GM19023 (cell line): ENCODE measurements around the gene OMA1.
"Not testable (repeated sequence)": the region's sequence is repeated elsewhere in the genome, so short reads cannot be mapped to it uniquely, and the experiment has no call there.

Experiments
- ATAC-seq: cut with Tn5 transposase; IDR thresholded peaks from one replicate; pipeline ENCODE4 v1.9.1; 2021; ENCODE audit warnings: mild to moderate bottlenecking, moderate library complexity; ENCODE audit not compliant: unreplicated experiment

The OMA1 gene

DNA sequence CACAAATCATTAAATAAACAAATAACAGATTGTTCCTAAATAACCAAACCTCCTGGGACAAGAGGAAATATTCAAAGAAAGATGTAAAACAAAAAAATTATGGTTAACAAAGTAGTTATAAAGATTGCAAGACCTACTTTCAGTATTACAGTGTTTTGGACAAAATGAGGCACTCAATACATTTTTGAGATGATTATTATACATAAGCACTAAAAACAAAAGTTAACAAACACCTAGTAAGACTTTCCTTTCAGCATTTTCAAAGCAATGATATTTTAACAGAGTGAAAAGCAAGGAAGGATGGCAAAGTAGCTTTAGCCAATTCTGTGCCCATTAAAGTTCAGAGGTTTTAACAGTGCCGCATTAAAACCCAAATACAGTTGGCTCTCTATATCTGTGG lies 17.2 kb downstream of the OMA1 start:
- no peak for ATAC-seq

DNA sequence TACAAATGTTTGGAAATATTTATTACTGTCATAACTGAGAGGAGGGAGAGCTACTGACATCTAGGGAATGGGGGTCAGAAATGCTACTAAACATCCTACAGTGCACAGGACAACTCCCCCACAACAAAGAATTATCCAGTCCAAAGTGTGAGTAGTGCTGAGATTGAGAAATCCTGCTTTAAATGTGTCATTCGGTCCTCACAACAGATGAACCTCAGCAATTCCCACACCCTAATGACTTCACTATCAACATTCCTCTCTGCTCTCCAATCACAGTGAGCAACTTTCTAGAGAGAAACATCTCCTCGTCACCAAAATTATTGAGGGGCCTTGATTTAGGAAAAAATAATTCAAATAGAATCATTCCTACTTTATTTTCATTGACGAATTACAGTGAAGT lies 18.0 kb downstream of the OMA1 start:
- ATAC-seq: no peak

DNA sequence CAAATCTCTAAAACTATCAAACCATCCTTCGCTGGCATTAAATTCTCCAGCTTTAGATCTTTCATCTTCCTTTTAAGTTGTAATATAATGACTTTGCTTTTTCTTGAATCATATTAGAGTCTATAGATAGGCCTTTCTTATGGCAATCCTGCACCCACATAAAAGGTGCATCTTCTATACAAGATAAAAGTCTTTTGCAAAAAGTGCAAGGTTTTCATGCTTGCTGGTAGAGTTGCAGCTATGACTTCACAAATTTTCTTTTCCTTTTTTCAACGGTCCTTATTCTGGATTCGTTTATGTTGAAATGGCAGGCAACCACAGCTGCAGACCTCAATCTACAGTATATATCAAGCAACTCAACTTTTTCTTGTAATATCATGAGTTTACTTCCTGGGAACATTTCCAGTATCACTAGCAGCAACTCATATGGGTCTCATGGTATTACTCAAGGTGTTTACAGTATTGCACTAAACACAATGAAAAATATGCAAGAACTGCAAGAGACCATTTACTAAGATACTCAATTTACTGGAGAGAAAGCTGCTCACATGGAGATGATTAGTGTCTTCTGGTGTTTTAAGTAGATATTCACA lies 22.1 kb downstream of the OMA1 start:
- no peak for ATAC-seq

DNA sequence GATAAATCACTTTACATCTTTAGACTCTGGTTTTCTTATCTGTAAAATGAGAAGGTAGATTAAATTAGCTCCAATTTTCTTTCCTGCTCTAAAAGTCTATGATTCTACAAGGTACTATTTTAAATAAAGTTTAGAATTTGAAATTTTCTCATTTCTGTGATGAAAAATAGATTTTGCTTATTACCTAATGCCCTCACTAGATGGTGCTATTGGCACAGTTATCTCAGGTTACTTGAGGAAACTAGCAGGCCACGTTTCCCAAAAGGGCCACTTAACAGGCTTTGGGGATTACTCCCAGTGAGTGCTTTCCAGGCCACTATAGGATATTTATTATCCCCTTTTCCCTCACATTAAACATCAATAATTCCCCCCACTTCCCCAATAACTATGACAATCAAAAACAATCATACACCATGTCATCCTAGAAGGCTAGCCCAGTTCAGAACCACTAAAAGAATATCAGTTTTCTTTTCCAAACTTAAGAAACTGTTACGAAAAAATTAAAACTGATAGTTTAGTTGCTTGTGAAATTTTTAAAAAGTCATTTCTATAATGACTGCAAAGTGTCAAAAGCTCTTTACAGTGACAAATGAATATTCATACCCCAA lies 30.6 kb downstream of the OMA1 start:
- ATAC-seq: no peak

DNA sequence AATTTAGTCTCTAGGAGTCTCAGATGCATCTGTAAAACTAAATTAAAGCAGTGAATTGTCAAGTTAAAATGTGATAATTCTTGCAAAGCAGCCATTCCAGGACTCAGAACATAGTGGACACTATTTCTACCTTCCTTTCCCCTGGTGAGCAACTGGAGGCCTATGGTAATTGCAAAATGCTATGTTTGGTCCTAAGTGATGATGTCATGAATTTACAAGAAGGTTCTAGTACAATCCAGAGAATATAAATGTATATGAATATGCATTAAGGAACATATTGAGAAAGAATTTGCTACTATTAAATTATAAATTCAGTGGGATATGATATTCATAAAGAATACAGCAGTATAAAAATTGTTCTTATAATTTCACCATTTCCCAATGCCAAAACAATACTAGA lies 32.6 kb downstream of the OMA1 start:
- ATAC-seq: no peak

DNA sequence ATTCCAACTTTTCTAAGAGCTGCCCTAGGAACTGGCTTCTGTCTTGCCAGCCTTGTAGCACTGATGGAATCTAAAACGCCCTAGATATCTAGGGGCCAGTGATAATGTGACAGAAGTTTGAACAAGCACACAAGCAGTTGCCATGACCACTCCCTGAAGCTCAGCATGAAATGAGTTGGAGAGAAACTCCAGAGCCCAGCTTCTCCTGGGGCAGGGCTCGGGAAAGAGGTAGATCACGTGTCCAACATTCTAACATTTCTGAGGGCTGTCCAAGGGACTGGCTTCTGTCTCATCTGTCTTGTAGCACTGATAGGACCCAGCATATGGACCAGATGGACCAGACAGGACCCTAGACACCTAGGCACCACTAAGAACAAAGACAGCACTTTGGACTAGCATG lies 37.9 kb downstream of the OMA1 start:
- ATAC-seq: no peak

DNA sequence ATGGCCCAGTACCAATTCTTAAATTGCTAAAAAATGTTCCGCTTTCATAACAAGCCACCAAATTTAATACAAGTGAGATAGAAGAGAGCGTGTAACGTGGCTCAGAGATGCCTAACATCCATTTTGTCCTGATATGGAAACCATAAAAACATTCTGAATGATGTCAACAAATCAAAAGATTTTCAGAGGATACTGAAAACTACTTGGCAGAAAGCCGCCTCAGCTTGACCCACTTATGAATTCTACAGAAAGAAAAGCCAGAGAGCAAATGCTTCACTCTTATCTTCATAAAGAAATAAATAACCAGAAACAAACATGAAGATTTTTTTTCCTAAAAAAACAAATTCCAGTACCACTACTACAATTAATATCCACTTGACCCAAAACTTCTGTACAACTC lies 41.2 kb downstream of the OMA1 start:
- no peak for ATAC-seq

DNA sequence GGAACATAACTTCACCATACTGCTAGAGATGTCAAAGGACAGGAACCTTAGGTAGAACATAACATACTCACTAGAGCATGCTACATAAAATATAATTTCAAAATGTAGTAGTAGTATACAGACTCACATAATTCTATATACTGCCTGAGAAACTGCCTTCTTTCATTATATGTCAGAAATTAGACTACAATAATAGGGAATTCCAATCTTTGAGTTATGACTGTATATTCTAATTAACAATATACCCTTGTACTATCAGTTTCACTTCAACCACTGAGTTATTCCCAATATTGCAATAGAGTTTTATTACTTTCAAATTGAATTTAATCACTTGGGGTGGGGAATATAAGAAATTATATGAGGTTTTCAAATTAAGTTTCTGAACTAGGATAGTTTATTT lies 44.0 kb downstream of the OMA1 start:
- ATAC-seq: no peak

DNA sequence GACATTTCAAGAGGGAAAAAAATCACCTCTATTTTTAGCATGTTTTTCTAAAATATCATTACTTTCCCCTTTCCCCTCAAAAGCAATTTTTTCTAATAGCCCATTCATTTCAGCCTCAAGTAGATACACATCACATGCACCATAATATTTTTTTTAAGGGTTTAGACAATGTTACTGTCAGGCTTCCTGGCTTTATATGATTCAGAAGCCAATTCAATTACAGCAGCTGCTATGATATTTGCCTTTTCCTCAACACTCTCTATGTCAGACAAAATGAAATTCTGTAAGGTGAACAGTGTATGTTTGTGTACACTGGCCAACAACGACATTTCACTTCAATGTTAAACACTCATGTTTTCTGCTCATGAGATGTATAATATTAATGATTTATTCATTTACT lies 46.5 kb downstream of the OMA1 start:
- ATAC-seq: no peak

DNA sequence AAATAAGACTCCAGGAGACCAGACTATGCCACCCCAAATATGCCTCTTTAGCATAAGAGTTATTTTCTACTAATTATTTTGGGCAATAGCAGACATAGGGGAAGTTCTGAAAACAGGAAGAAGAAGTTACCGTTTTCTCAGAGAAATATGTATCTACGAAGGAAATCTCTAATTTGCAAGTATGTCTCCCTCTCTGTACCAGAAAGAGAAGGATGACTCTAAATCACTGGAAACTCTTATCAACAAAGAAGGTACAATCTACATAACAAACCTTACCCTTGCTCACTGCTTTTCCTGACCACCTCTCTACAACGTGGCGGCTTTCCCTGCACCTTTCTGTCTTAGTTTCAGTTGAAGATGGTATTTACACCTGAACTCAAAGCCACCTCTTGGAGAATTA lies 49.0 kb downstream of the OMA1 start:
- ATAC-seq: no peak

DNA sequence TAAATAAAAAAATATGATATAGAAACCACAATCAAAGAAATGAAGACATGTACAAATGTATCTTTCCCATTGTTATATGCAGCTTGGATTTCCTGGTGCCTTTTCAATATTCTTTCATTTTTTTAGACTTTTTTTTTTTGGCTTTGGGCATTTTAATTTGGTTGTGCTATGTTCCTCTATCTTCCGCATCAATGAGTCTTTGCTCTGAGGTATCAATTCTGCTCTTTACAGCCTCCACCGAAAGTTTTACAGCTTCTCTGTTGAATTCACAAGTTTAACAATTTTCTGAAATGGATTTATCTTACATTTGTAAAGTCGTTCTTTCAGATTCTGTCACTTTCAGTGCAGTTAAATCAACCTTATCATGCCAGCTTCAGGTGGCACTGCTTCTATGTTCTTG lies 50.5 kb downstream of the OMA1 start:
- no peak for ATAC-seq

DNA sequence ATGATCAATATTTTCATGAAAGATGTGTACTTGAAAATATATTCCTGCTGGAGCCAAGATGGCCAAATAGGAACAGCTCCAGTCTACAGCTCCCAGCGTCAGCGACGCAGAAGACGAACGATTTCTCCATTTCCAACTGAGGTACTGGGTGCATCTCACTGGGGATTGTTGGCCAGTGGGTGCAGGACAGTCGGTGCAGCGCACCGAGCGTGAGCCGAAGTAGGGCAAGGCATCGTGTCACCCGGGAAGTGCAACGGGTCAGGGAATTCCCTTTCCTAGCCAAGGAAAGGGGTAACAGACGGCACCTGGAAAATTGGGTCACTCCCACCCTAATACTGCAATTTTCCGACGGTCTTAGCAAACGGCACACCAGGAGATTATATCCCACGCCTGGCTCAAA lies 57.6 kb downstream of the OMA1 start:
- ATAC-seq: not testable (repeated sequence)

DNA sequence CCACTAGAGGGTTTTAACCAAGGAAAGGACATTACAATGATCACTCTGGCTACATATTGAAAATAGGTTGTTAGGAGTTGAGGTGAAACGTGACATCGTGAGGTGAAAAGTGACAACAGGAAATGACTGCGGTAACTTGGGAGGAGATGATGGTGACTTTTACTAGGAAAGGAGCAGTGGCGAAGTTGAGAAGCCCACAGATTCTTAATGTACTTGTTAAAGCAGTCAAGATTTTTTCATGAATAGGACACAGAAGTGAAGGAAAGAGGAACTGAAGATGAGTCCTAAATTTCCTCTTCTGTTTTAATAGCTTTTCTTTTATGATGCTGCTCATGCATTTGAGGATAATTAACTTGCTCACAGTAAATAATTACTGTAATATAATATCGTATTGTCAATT lies 59.5 kb downstream of the OMA1 start:
- ATAC-seq: no peak

DNA sequence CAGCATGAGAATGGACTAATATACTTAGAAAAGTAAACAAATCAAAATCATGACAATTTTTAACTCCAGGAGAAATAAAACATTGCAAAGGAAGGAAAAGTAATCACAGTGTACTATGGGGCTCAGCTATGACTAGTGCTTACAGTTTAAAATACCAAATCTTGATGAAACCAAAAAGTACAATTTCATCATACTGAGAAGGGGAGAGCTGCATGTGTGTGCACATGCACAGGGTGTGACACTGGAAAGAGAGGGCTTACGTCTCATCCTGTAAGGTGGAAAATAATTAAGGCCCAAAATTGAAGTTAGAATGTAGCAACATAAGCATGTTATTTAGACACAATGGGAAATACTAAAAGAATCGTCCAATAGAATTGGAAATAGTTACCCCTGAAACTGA lies 64.6 kb downstream of the OMA1 start:
- ATAC-seq: no peak

DNA sequence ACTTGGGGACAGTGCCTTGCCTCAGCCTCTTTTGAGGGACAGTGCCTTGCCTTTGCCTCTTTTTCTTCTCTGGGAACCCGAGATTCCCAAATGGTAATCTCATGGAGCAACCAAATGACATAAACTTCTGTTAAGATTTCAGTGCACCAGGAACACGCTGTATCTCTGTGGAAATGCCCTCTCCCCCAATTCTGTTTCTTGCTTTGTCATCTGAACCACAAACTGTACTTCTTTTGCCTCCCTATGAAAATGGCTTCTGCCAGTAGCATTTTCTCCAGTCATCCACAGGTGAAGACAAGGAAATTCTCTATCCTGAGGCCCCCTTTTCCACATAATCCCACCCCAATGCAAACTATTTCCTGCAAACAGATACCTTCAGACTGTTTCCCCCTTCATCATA lies 66.3 kb downstream of the OMA1 start:
- ATAC-seq: no peak

DNA sequence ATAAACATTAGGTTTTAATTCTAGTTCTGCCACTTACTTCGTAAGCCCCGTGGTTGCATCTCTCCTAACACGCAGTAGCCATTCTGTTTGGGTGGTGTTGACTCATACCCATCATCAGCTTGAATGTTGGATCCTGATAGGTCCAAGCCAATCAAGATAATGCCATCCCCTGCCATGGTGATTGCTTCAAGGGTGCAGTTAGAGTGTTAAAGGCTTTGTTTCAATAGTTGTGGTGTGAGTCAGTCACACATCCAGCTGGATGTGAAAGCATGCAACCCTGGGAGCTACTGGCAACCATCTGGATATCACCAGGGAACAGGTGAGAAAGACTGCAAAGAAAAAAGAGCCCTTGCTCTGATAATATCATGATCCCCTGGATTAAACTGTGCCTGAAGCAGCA lies 69.1 kb downstream of the OMA1 start:
- no peak for ATAC-seq

DNA sequence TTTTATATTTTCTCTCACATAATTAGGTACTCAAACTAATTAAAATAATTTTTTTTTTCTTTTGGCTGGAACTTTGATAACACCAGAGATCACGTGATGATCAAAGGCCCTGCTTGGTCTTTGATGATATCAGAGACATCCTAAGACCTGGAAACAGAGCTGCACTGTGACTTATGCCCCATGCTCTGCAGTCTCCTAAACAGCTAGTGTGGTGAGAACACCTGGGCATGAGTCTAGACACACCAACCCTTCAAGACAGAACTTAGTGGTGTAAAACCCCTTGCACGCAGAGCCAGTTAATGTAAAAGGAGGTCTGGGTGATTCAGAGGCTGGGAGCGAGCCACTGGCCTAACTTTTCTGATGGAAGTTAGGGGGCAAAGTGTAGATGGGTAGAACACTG lies 70.3 kb downstream of the OMA1 start:
- ATAC-seq: no peak

DNA sequence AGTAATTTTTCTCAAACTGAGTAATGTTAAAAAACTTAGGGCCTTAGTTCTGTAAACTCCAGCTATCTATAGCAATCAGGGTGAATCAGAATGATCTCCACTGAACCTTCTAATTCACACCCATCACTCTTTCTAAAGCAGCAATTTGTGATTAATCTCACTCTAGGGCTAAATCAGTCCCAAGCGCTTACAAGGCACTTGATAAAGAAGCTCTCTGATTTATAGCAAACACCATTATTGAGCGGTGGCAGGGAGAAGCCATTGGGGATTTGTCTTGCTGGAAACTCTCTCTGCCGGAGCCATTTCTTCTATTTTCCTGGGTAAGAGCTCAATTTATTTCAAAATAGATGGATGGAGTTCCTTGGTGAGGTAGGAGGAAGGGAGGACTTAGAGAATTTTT lies 77.0 kb downstream of the OMA1 start:
- no peak for ATAC-seq

DNA sequence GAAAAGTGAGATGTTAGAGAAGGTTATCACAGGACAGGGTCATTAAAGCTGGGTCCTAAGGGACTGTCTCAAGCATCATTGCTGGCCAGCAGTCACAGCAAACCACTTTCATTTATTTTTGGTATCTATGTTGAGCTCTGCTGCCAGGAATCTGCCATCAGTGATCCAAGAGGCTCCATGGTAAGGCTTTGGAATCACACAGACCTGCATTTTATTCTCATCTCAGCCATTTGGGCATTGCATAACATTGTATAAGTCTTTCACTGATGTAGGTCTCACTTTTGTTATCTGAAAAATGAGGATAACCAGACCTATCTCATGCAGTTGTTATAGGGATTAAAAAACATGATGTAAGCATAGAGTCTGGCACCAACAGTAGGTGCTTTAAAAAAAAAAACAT lies 77.5 kb downstream of the OMA1 start:
- no peak for ATAC-seq

DNA sequence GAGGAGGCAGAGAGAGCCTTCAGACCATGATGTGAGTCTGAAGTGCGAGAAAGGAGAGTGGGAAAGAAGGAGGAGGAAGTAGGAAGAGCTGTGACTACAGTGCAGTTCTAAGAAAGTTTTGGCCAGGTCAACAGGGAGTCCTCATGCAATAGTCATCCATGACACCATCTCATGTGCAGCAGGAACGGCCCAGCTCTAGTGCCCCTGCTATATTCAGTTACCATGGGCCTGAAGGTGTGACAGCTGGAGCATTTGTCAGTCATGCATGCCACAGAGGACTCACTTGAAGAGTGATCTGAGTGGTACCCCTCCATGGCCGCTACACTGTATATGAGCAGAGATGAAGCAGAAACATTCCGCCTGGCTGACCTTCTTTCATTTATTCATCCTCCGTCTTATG lies 77.9 kb downstream of the OMA1 start:
- no peak for ATAC-seq

DNA sequence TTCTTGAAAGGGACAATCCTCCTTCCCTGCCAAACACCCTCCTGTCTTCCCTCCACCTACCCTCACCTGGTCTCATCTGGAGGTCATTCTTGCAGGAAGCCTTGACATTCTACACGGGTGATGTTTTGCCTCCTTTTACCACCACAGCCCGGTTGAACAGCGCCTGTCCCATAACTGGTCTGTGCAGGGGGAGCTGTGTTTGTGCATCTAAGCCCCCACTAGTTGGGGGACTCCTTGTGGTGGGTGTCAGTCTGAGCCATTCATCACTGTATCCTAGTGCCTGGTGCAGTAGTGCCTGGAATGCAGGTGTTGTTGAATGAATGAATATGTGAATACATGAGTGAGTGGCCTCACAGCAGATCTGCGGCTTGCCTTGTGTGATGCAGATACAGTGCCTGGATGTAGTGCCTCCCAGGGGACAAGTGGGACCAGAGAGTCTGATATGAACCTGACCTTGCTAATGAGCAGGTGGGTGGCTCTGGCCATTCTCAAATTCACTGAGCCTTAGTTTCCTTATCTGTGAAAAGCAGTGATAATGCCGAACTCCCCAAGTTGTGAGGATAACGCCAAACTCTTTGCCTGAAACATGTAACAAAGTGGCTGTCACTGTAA lies 79.8 kb downstream of the OMA1 start:
- ATAC-seq: no peak

DNA sequence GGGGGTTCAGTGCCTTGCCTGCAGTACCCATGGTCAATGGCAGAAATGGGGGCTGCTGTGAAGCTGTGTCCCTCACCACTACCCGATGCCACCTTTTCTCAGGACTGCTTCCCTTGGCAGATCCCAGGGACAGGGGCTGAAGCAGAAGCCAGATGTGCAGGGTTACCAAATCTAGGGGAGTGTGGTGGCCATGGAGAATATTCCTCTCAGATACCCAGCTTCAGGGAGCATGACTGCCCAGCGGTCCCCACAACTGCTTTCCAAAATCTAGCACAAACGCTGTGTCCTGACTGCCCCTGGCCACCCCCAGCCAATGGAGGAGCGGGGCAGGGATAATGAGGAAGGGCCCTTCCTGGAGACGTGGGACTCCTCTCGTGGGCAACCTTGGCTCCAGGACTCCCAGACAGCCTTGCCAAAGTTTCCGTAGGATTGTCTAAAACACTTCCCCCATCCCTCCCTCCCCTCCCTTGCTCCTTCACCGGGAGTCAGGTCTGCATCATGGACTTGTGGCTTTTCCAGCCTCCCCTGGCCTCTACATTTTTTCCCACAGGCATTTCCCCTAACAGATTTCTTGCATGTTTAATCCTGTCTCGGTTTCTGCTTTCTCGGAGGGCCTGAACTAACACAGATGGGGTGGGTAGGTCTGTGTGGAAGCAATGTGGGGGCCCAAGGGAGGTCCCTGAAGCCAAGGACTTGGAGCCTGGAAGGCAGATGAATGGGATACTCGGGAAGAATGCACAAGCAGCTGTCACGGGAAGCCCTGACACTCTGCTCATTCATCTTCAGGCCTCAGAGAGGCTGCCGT lies 80.5 kb downstream of the OMA1 start:
- ATAC-seq: no peak
